ENCODE data around the gene NR6A1.
"Not testable (repeated sequence)": the region's sequence is repeated elsewhere in the genome, so short reads cannot be mapped to it uniquely, and the experiment has no call there.

The NR6A1 gene

DNA sequence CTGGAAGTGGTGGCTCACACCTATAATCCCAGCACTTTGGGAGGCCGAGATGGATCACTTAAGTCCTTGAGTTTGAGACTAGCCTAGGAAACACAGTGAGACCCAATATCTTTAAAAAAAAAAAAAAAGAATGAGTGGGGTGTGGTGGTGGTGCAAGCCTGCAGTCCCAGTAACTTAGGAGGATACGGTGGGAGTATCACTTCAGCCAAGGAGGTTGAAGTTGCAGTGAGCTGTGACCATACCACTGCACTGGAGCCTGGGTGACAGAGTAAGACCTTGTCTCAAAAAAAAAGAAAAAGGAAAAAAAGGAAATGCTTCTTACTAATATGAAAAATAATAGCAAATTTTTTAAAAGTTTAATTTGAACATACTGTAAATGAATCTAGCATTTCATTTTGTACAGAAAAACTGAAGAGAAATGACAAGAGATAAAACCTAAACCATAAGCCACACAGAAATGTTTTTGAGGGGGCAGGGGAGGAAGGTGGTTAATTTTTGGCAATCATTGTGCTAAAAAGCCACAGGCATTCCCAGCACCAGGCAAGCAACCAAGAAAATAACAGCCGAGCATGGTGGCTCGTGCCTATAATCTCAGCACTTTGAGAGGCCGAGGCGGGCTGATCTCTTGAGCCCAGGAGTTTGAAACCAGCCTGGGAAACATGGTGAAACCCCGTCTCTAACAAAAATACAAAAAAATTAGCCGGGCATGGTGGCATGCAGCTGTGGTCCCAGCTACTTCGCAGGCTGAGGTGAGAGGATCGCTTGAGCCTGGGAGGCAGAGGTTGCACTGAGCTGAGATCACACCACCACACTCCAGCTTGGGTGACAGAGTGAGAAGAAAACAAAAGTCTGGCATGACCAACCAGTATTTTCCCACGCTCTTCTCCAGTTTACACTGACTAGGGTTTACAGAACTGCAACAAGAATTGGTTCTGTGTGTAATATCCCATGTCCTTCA is 149.5 kb downstream of the NR6A1 start:
- no peak for ATAC-seq
- TF ChIP-seq ESRRG (CRISPR knock-in tag; IDR thresholded peaks at IDR 0.05) = no peak
- TF ChIP-seq, protein P1, sequence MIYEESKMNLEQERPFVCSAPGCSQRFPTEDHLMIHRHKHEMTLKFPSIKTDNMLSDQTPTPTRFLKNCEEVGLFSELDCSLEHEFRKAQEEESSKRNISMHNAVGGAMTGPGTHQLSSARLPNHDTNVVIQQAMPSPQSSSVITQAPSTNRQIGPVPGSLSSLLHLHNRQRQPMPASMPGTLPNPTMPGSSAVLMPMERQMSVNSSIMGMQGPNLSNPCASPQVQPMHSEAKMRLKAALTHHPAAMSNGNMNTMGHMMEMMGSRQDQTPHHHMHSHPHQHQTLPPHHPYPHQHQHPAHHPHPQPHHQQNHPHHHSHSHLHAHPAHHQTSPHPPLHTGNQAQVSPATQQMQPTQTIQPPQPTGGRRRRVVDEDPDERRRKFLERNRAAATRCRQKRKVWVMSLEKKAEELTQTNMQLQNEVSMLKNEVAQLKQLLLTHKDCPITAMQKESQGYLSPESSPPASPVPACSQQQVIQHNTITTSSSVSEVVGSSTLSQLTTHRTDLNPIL (CRISPR knock-in tag; IDR thresholded peaks at IDR 0.05; ENCODE audit: low read depth) = no peak
- no peak for TF ChIP-seq GLIS3 (CRISPR knock-in tag; IDR thresholded peaks at IDR 0.05)
- no peak for TF ChIP-seq ZFP30 (CRISPR knock-in tag; IDR thresholded peaks at IDR 0.05)
- TF ChIP-seq TCF4 (CRISPR knock-in tag; IDR thresholded peaks at IDR 0.05; ENCODE audit: borderline replicate concordance) = no peak
- TF ChIP-seq, protein P2, sequence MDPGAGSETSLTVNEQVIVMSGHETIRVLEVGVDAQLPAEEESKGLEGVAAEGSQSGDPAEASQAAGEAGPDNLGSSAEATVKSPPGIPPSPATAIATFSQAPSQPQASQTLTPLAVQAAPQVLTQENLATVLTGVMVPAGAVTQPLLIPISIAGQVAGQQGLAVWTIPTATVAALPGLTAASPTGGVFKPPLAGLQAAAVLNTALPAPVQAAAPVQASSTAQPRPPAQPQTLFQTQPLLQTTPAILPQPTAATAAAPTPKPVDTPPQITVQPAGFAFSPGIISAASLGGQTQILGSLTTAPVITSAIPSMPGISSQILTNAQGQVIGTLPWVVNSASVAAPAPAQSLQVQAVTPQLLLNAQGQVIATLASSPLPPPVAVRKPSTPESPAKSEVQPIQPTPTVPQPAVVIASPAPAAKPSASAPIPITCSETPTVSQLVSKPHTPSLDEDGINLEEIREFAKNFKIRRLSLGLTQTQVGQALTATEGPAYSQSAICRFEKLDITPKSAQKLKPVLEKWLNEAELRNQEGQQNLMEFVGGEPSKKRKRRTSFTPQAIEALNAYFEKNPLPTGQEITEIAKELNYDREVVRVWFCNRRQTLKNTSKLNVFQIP (CRISPR knock-in tag; IDR thresholded peaks at IDR 0.05; ENCODE audit: borderline replicate concordance, low read depth) = no peak
- TF ChIP-seq ZNF565 (CRISPR knock-in tag; conservative IDR thresholded peaks at IDR 0.05; ENCODE audit: low read depth) = no peak
- no peak for TF ChIP-seq ZNF8 (CRISPR knock-in tag; IDR thresholded peaks at IDR 0.05)
- TF ChIP-seq, protein P3, sequence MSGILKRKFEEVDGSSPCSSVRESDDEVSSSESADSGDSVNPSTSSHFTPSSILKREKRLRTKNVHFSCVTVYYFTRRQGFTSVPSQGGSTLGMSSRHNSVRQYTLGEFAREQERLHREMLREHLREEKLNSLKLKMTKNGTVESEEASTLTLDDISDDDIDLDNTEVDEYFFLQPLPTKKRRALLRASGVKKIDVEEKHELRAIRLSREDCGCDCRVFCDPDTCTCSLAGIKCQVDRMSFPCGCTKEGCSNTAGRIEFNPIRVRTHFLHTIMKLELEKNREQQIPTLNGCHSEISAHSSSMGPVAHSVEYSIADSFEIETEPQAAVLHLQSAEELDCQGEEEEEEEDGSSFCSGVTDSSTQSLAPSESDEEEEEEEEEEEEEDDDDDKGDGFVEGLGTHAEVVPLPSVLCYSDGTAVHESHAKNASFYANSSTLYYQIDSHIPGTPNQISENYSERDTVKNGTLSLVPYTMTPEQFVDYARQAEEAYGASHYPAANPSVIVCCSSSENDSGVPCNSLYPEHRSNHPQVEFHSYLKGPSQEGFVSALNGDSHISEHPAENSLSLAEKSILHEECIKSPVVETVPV (CRISPR knock-in tag; IDR thresholded peaks at IDR 0.05) = no peak
- TF ChIP-seq RARB (CRISPR knock-in tag; IDR thresholded peaks at IDR 0.05) = no peak
- TF ChIP-seq TOX (CRISPR knock-in tag; IDR thresholded peaks at IDR 0.05; ENCODE audit: borderline replicate concordance) = no peak

- TF ChIP-seq ZNF70 (CRISPR knock-in tag; IDR thresholded peaks at IDR 0.05) (no peak), CSDC2 (CRISPR knock-in tag; IDR thresholded peaks at IDR 0.05) (no peak), SNAI2 (CRISPR knock-in tag; IDR thresholded peaks at IDR 0.05) (no peak), ZC3H10 (CRISPR knock-in tag; IDR thresholded peaks at IDR 0.05) (no peak), ARNTL (CRISPR knock-in tag; IDR thresholded peaks at IDR 0.05; ENCODE audit: borderline replicate concordance, low read depth) (no peak), ZFP30 (CRISPR knock-in tag; IDR thresholded peaks at IDR 0.05) (no peak)
- TF ChIP-seq, protein P2 (CRISPR knock-in tag; IDR thresholded peaks at IDR 0.05; ENCODE audit: borderline replicate concordance, low read depth) = no peak
- ATAC-seq = no peak
Observed at GRCh38 chr9:124618476-124618875, 152.6 kb downstream of the NR6A1 start.

GRCh38 chr9:124617477-124618141 is 153.5 kb downstream of the NR6A1 start:
- TF ChIP-seq ISL1 (CRISPR knock-in tag; IDR thresholded peaks at IDR 0.05) (no peak), ZNF70 (CRISPR knock-in tag; IDR thresholded peaks at IDR 0.05) (peak; percentile 86), OSR1 (CRISPR knock-in tag; IDR thresholded peaks at IDR 0.05) (no peak), ZFP30 (CRISPR knock-in tag; IDR thresholded peaks at IDR 0.05) (no peak)
- ATAC-seq = peak; percentile 96

DNA sequence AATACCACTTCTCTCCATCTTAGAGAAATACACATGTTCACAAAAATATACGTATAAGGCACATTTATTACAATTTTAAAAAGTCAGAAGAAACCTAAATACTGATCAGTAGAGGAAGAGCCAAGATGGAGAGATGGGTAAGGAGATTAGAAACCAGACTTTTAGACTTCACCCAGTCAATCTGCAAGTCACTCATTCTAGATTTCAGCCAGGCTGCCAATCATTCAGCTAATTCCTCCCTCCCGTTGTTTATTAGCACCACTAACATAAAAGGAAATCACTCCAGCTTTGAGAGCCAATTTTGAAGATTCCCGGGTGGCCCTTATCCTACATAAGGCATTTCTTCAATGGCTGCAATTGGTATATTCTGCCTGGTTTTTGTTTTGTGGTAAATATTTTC is 154.2 kb downstream of the NR6A1 start:
- no peak for ATAC-seq
- TF ChIP-seq ZNF8 (CRISPR knock-in tag; IDR thresholded peaks at IDR 0.05) = no peak
- TF ChIP-seq, protein P3 (CRISPR knock-in tag; IDR thresholded peaks at IDR 0.05) = no peak
- no peak for TF ChIP-seq ESRRG (CRISPR knock-in tag; IDR thresholded peaks at IDR 0.05)

DNA sequence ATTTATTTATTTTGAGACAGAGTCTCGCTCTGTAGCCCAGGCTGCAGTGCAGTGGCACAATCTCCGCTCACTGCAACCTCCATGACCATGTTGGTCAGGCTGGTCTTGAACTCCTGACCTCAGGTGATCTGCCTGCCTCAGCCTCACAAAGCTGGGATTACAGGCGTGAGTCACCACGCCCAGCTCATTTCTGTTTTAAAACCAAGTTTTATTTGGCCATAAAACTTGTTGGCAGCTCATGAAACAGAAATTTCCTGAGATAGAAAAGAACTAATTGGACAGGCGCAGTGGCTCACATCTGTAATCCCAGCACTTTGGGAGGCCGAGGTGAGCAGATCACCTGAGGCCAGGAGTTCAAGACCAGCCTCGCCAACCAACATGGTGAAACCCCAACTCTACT is 155.3 kb downstream of the NR6A1 start:
- not testable (repeated sequence) for ATAC-seq

Data from SK-N-SH treated with all-trans-retinoic acid at 6 μM for 48 hours (cell line).